GM12801 (cell line): ENCODE measurements around the gene PLCL1.

Experiments
- TF ChIP-seq, protein P1 (sequence below): IDR thresholded peaks from one replicate; pipeline ENCODE4 v1.5.1; 2011; ENCODE audit warnings: control low read depth; ENCODE audit not compliant: insufficient read length; ENCODE audit errors: extremely low read depth

Gene PLCL1

DNA sequence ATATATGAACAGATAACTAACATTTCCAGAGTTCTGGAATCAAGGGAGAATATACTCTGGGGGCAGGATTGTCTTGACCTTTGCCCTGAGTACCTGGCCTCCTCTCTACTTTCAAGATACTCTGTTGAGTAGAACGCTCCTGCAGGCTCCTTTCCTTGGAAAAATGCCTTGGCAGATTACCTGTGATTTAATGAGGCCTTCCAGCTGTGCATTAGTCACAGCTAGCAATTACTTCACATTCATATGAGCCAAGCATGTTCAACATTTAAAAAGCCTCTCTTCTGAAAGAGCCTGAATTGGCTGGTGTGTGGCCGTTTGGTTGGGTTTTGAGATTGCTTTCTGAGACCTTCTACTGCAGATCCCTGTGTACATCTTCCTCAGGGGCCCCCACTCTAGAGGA, 142.2 kb downstream of the PLCL1 start:
- TF ChIP-seq, protein P1, sequence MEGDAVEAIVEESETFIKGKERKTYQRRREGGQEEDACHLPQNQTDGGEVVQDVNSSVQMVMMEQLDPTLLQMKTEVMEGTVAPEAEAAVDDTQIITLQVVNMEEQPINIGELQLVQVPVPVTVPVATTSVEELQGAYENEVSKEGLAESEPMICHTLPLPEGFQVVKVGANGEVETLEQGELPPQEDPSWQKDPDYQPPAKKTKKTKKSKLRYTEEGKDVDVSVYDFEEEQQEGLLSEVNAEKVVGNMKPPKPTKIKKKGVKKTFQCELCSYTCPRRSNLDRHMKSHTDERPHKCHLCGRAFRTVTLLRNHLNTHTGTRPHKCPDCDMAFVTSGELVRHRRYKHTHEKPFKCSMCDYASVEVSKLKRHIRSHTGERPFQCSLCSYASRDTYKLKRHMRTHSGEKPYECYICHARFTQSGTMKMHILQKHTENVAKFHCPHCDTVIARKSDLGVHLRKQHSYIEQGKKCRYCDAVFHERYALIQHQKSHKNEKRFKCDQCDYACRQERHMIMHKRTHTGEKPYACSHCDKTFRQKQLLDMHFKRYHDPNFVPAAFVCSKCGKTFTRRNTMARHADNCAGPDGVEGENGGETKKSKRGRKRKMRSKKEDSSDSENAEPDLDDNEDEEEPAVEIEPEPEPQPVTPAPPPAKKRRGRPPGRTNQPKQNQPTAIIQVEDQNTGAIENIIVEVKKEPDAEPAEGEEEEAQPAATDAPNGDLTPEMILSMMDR = no peak

DNA sequence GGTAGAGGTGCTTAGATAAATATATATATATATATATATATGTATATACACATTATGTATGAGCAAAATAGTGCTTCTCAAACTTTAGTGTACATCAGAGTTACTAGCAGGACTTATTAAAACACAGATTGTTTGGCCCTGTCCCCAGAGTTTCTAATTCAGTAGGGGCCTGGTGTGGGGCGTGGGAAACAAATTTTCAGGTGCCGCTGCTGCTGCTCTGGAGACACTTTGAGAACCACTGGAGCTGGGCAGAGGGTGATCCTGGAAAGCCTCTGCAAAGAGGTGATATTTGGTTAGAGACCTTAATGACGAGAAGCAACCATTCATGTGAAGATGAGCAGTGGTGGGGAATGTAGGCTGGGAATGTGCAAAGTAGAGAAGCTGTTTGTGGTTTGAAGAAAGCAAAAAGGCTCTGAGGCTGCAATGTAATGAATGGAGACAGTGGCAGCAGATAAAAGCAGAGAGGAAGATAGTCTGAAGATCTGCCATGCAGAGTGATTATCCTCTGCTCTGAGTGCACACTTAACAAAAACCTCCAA, 142.9 kb downstream of the PLCL1 start:
- TF ChIP-seq, protein P1 = no peak

DNA sequence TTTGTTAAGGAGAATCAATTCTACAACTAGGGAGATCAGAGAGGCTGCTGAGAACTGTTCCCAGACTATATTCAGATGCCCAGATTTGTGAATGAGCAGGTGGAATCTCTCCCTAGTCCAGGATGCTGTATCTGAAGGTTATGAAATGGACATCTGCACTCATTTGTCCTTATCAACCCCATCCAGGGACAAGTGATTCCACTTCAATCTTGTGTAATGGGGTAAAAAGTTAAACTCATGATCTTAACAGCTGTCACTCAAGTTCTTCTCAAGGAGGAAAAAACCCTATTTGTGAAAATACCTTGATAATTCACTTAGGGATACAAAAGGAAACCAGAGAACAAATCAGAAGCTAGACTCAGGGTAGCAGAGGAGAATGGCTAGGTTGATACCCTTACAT, 144.8 kb downstream of the PLCL1 start:
- TF ChIP-seq, protein P1 = no peak

DNA sequence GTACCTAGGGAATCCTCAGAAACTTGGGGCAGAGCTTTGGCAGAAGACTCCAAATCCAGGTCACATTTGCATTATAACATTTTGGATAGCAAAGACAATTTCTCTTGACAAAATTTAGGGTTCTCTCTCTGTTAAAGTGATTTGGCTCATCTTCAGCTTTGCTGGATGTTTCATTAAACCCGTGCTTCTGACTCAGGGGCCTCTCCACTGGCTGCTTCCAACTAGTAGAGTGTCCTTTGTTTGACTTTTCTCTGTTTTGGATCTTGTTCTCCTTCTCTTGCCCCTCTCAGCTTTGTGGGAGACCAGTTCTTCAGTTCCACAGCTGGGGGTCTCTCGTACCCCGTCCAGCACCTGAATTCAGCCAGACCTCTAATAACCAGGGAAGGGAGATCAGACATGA, 145.6 kb downstream of the PLCL1 start:
- TF ChIP-seq, protein P1 = no peak

DNA sequence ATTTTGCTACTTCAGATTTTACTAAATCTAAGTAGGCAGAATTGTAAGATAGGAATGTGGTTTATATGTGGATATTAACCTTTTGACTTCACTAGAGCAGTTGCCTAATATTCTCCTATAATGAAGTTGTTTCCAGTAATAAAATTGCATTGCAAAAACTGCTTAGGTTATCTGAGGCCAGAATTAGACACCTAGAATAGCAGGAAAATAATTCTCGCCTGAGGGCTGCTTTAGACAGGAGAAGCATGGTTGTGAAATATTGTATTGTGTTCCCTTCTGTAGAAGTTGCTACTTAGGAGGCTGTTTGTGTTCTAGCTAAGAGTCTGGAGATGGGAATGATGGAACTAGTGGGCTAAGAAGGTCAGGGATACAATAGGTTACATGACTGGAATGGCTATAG, 146.3 kb downstream of the PLCL1 start:
- TF ChIP-seq, protein P1 = no peak

DNA sequence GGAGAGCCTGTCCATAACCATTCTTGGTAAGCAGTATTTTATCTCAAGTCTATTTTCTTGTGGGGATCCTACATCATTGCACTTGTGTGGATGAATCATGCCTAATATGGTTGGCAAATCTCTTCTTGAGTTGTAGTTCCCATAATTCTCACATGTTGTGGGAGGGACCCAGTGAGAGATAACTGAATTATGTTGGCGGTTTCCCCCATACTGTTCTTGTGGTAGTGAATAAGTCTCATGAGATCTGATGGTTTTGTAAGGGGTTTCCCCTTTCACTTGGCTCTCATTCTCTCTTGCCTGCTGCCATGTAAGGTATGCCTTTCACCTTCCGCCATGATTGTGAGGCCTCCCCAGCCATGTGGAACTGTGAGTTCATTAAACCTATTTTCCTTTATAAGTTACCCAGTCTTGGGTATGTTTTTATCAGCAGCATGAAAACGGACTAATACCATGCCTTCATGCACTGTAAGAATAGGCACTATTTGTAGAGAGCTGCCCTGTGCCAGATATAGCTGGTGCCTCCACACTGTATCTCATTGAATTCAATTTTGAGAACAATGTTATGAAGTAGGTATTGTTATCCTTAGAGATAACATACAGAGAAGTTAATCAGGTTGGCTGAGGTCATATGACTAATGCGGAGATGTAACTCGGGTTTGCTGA, 148.3 kb downstream of the PLCL1 start:
- TF ChIP-seq, protein P1 = no peak

DNA sequence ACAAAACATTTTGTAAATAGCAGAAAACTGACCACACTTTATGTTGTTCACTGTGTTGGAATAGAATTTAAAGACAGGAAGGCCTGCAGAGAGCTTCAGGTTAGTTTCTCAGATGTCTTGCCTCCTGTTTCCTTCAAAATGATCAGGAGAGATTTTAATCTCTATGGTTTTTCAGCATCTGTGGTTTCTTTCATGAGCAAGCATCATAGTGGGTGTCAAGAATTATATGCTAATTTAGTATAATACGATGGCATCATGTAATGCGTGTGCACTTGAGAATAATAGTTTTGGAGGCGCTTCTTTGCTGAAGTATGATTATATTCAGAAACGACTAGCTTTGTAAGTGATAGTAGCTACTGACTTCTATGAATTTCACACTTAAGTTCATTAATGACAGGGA, 149.9 kb downstream of the PLCL1 start:
- TF ChIP-seq, protein P1 = no peak
